ENCODE data around the gene ANAPC13.

- TF ChIP-seq CTCF (IDR thresholded peaks at IDR 0.05) = no peak
- TF ChIP-seq POLR2A (IDR thresholded peaks at IDR 0.05) = no peak
These were observed 39.5 kb upstream of the ANAPC13 start for GRCh38 chr3:134525293-134525692.

All from adrenal gland (tissue), 5 donors.